Brain microvascular endothelial cell (primary cell): Measurements from ENCODE around the gene DPP8.

Source experiments
- DNase-seq: peaks from one replicate; pipeline ENCODE4 v3.0.0-alpha.2; 2020
- H3K27ac ChIP-seq: fragments of 250-450 bp; sonication (Bioruptor Pico); 2 replicates; pipeline ENCODE4 v1.5.1; 2020; ENCODE audit warnings: mild to moderate bottlenecking, moderate library complexity
- H3K27me3 ChIP-seq: fragments of 250-450 bp; sonication (Bioruptor Pico); replicated peaks from 2 replicates; pipeline ENCODE4 v1.5.1; 2020; ENCODE audit warnings: mild to moderate bottlenecking
- H3K36me3 ChIP-seq: fragments of 250-450 bp; sonication (Bioruptor Pico); replicated peaks from 2 replicates; pipeline ENCODE4 v1.5.1; 2020; ENCODE audit warnings: mild to moderate bottlenecking
- H3K4me3 ChIP-seq: 2 replicates; pipeline ENCODE4 v1.5.1; 2011; ENCODE audit warnings: low read depth, mild to moderate bottlenecking, control low read depth, low read length, moderate library complexity
- CTCF ChIP-seq: IDR thresholded peaks from 2 replicates; pipeline ENCODE4 v1.5.1; 2011; ENCODE audit warnings: low read depth, mild to moderate bottlenecking, moderate library complexity, low read length, control low read depth, inconsistent platforms; ENCODE audit errors: missing control alignments
- in situ Hi-C: cut with HindIII; loops from 2 replicates; pipeline ENCODE4 v1.10.0; 2017; ENCODE audit warnings: low sequenced_read_pairs, low pct_ligation_motif_present

Gene DPP8

GRCh38 chr15:65413760-65414144, 103.7 kb downstream of the DPP8 start:
- H3K27ac ChIP-seq, result no peak overlapping the region
- no peaks in the 10 kb centered on the region for H3K36me3 ChIP-seq
- no peaks in the 10 kb centered on the region for H3K27me3 ChIP-seq
- no peak for TF ChIP-seq CTCF
- in situ Hi-C loops, result no loop called here
- no peak for DNase-seq
- no peak overlapping the region for H3K4me3 ChIP-seq

GRCh38 chr15:65413051-65413759, 104.3 kb downstream of the DPP8 start:
- Histone ChIP-seq H3K4me3 (no peak overlapping the region), H3K27ac (no peak overlapping the region), H3K27me3 (no peaks in the 10 kb centered on the region), H3K36me3 (no peaks in the 10 kb centered on the region)
- DNase-seq, result no peak
- no peak for TF ChIP-seq CTCF
- in situ Hi-C loops, result no loop called here

- DNase-seq, result no peak
- no peaks in the 10 kb centered on the region for H3K36me3 ChIP-seq
- H3K4me3 ChIP-seq, result no peak overlapping the region
- TF ChIP-seq CTCF, result no peak
- H3K27me3 ChIP-seq, result no peaks in the 10 kb centered on the region
- no peak overlapping the region for H3K27ac ChIP-seq
- in situ Hi-C loops, result no loop called here
Measured at GRCh38 chr15:65412556-65412955, 104.9 kb downstream of the DPP8 start.

GRCh38 chr15:65411465-65412071, 105.9 kb downstream of the DPP8 start:
- Histone ChIP-seq H3K36me3 (no peaks in the 10 kb centered on the region), H3K27ac (no peak overlapping the region), H3K4me3 (no peak overlapping the region), H3K27me3 (no peaks in the 10 kb centered on the region)
- DNase-seq, result no peak
- peak; percentile 8 for TF ChIP-seq CTCF
- in situ Hi-C loops, result no loop called here

GRCh38 chr15:65410972-65411371, 106.5 kb downstream of the DPP8 start:
- Histone ChIP-seq H3K36me3 (no peaks in the 10 kb centered on the region), H3K27me3 (no peaks in the 10 kb centered on the region), H3K4me3 (no peak overlapping the region), H3K27ac (no peak overlapping the region)
- no peak for TF ChIP-seq CTCF
- in situ Hi-C loops, result no loop called here
- DNase-seq, result no peak
